C4-2B (cell line): Measurements from ENCODE around the gene EFNA1.

ENCODE experiments used
- CTCF ChIP-seq: fragments of 450-650 bp; conservative IDR thresholded peaks from 2 replicates; pipeline ENCODE4 v1.5.1; 2017; ENCODE audit warnings: mild to moderate bottlenecking
- ZFX ChIP-seq: fragments of 450-650 bp; IDR thresholded peaks from 2 replicates; pipeline ENCODE4 v1.6.1; 2017

- TF ChIP-seq CTCF (no peak), ZFX (no peak)
Observed at GRCh38 chr1:155160128-155160527, 32.5 kb downstream of the EFNA1 start.
